H1 (cell line): ENCODE data around the gene SPAG16. TPM values are rescaled to one million over a fixed set of nuclear protein-coding genes. Genes with fewer than 3 reads are reported as not detected.

Source experiments
- CTCF ChIA-PET: fragments of 300-600 bp; sonication (Branson Sonifier 250); formaldehyde crosslinking; loops from one replicate; lab custom pipeline; 2021; ENCODE audit not compliant: partially characterized antibody; lab: Charles Lee
- POLR2A ChIA-PET: fragments of 300-600 bp; sonication (Branson Sonifier 250); formaldehyde crosslinking; loops from one replicate; lab custom pipeline; 2021; ENCODE audit warnings: inconsistent platforms; ENCODE audit not compliant: partially characterized antibody; lab: Charles Lee
- DNase-seq, 2 experiments: peaks; one replicate each; pipeline versions ENCODE4 v3.0.0 to v3.0.0-alpha.2; 2010 to 2022; ENCODE audit warnings: low spot score in 2 of 2, low read depth in 1 of 2, mixed read lengths in 1 of 2
- FAIRE-seq: peaks from 2 replicates; lab custom pipeline; 2011; peaks lifted over from hg19 to GRCh38; lab: Jason Lieb, UNC
- H2AFZ ChIP-seq: 2 replicates; pipeline ENCODE4 v1.8.1; 2012; ENCODE audit warnings: low read length, inconsistent platforms
- H2AK5ac ChIP-seq: 2 replicates; pipeline ENCODE4 v1.6.1; 2013; ENCODE audit warnings: low read depth, low read length
- H2BK120ac ChIP-seq: replicated peaks from 2 replicates; pipeline ENCODE3; 2013; ENCODE audit warnings: low read depth, low read length, inconsistent platforms
- H2BK12ac ChIP-seq: 2 replicates; pipeline ENCODE4 v1.6.1; 2013; ENCODE audit warnings: low read depth, low read length
- H2BK15ac ChIP-seq: 2 replicates; pipeline ENCODE4 v1.6.1; 2013; ENCODE audit warnings: low read length
- H2BK20ac ChIP-seq: 2 replicates; pipeline ENCODE4 v1.6.1; 2013; ENCODE audit warnings: low read length
- H2BK5ac ChIP-seq: 2 replicates; pipeline ENCODE4 v1.6.1; 2013; ENCODE audit warnings: low read depth, low read length
- H3K14ac ChIP-seq: 2 replicates; pipeline ENCODE4 v1.6.1; 2013; ENCODE audit warnings: inconsistent platforms; ENCODE audit not compliant: insufficient read length
- H3K18ac ChIP-seq: 2 replicates; pipeline ENCODE4 v1.6.1; 2013; ENCODE audit warnings: low read length; ENCODE audit errors: extremely low read depth
- H3K23ac ChIP-seq: 2 replicates; pipeline ENCODE4 v1.6.1; 2013; ENCODE audit warnings: inconsistent platforms; ENCODE audit not compliant: insufficient read length
- H3K23me2 ChIP-seq: 2 replicates; pipeline ENCODE4 v1.6.1; 2013; ENCODE audit warnings: low read depth, low read length
- H3K27ac ChIP-seq: 2 replicates; pipeline ENCODE4 v1.6.1; 2011; ENCODE audit warnings: low read depth, low read length, inconsistent platforms
- H3K27me3 ChIP-seq, 4 experiments: replicated peaks in 1 of 4; 1 replicate in 1 of 4; 2 replicates in 3 of 4; pipeline versions ENCODE4 v1.6.1 to v1.8.1; 2011 to 2013; ENCODE audit warnings: low read length in 3 of 4, mild to moderate bottlenecking in 3 of 4, inconsistent platforms in 2 of 4, mixed read lengths in 2 of 4, moderate library complexity in 1 of 4; ENCODE audit not compliant: control insufficient read depth in 3 of 4, insufficient read depth in 3 of 4; ENCODE audit errors: extremely low read depth in 1 of 4
- H3K36me3 ChIP-seq, 4 experiments: 2 replicates each; pipeline versions ENCODE4 v1.6.1 to v1.8.1; 2011 to 2013; ENCODE audit warnings: mild to moderate bottlenecking in 4 of 4, low read length in 3 of 4, moderate library complexity in 2 of 4, control low read depth in 1 of 4, inconsistent platforms in 1 of 4; ENCODE audit not compliant: insufficient read depth in 4 of 4, control insufficient read depth in 2 of 4
- H3K4ac ChIP-seq: replicated peaks from 2 replicates; pipeline ENCODE3; 2013; ENCODE audit warnings: low read length, low read depth, mixed read lengths, inconsistent platforms; ENCODE audit not compliant: insufficient read length
- H3K4me1 ChIP-seq, 4 experiments: replicated peaks in 1 of 4; 1 replicate in 1 of 4; 2 replicates in 3 of 4; pipeline versions ENCODE4 v1.6.1 to v1.8.1; 2011 to 2013; ENCODE audit warnings: low read length in 3 of 4, inconsistent platforms in 2 of 4, mixed read lengths in 1 of 4; ENCODE audit not compliant: insufficient read depth in 4 of 4, control insufficient read depth in 3 of 4
- H3K4me2 ChIP-seq, 2 experiments: 2 replicates each; pipeline versions ENCODE4 v1.6.1 to v1.8.1; 2011 to 2013; ENCODE audit warnings: low read depth in 2 of 2, low read length in 2 of 2, control low read depth in 1 of 2, inconsistent platforms in 1 of 2, mild to moderate bottlenecking in 1 of 2; ENCODE audit not compliant: insufficient read depth in 1 of 2
- H3K4me3 ChIP-seq, 4 experiments: fragments of 200-600, 300-600 bp in 1 of 4; sonication (generic), shearing (Covaris generic), sonication (Bioruptor Twin) in 1 of 4; 2 replicates each; pipeline versions ENCODE4 v1.5.1 to v1.8.1; 2011 to 2016; ENCODE audit warnings: low read length in 4 of 4, low read depth in 3 of 4, control low read depth in 2 of 4, inconsistent platforms in 2 of 4, mild to moderate bottlenecking in 2 of 4, mixed read lengths in 1 of 4, moderate library complexity in 1 of 4; ENCODE audit not compliant: insufficient read depth in 2 of 4; ENCODE audit errors: extremely low read depth in 1 of 4
- H3K56ac ChIP-seq: replicated peaks from 2 replicates; pipeline ENCODE3; 2013; ENCODE audit warnings: low read depth, mild to moderate bottlenecking, mixed read lengths, low read length, inconsistent platforms; ENCODE audit not compliant: insufficient read length
- H3K79me1 ChIP-seq: 2 replicates; pipeline ENCODE4 v1.6.1; 2013; ENCODE audit warnings: low read depth, low read length, control low read depth
- H3K79me2 ChIP-seq, 2 experiments: 2 replicates each; pipeline versions ENCODE4 v1.6.1 to v1.8.1; 2012 to 2013; ENCODE audit warnings: low read length in 2 of 2, mild to moderate bottlenecking in 2 of 2, inconsistent platforms in 1 of 2; ENCODE audit not compliant: insufficient read depth in 2 of 2, control insufficient read depth in 1 of 2
- H3K9ac ChIP-seq, 4 experiments: replicated peaks in 1 of 4; 1 replicate in 1 of 4; 2 replicates in 3 of 4; pipeline versions ENCODE4 v1.6.1 to v1.8.1; 2011 to 2013; ENCODE audit warnings: low read depth in 3 of 4, low read length in 3 of 4, control low read depth in 2 of 4, mild to moderate bottlenecking in 2 of 4, moderate library complexity in 2 of 4, inconsistent platforms in 1 of 4; ENCODE audit errors: extremely low read depth in 1 of 4
- H3K9me3 ChIP-seq, 2 experiments: 2 replicates each; pipeline versions ENCODE4 v1.6.1 to v1.8.1; 2012 to 2013; ENCODE audit warnings: mild to moderate bottlenecking in 2 of 2, moderate library complexity in 2 of 2, control low read depth in 1 of 2, inconsistent platforms in 1 of 2, low read depth in 1 of 2, low read length in 1 of 2, mixed read lengths in 1 of 2; ENCODE audit not compliant: insufficient read depth in 2 of 2
- H4K20me1 ChIP-seq, 2 experiments: replicated peaks in 1 of 2; 2 replicates each; pipeline versions ENCODE3 to v1.8.1; 2011 to 2013; ENCODE audit warnings: inconsistent platforms in 2 of 2, low read length in 2 of 2, mild to moderate bottlenecking in 1 of 2; ENCODE audit not compliant: insufficient read depth in 2 of 2, control insufficient read depth in 1 of 2
- H4K5ac ChIP-seq: 2 replicates; pipeline ENCODE4 v1.6.1; 2013; ENCODE audit warnings: low read length, low read depth, mixed read lengths, inconsistent platforms; ENCODE audit not compliant: insufficient read length
- H4K8ac ChIP-seq: 2 replicates; pipeline ENCODE4 v1.8.0; 2013; ENCODE audit warnings: mild to moderate bottlenecking, moderate library complexity, low read length, inconsistent platforms; ENCODE audit not compliant: insufficient read depth; ENCODE audit errors: extremely low read depth
- H4K91ac ChIP-seq: replicated peaks from 2 replicates; pipeline ENCODE3; 2013; ENCODE audit warnings: low read length, mixed read lengths, inconsistent platforms; ENCODE audit not compliant: insufficient read length
- BRCA1 ChIP-seq: IDR thresholded peaks from 2 replicates; pipeline ENCODE4 v1.6.1; 2012; ENCODE audit warnings: low read depth, low read length, improper control_type of control experiment
- CBX5 ChIP-seq: fragments of 300-800, 300-1000 bp; sonication (generic); IDR thresholded peaks from 2 replicates; pipeline ENCODE4 v1.7.1; 2016; ENCODE audit warnings: antibody characterized with exemption, low read length, low read depth
- CEBPB ChIP-seq: IDR thresholded peaks from 2 replicates; pipeline ENCODE4 v1.6.1; 2012; ENCODE audit warnings: low read depth, low read length
- CREB1 ChIP-seq: IDR thresholded peaks from 2 replicates; pipeline ENCODE4 v1.6.1; 2012; ENCODE audit warnings: inconsistent platforms
- E2F6 ChIP-seq: IDR thresholded peaks from 2 replicates; pipeline ENCODE4 v1.6.1; 2012; ENCODE audit warnings: inconsistent platforms
- HDAC2 ChIP-seq, 2 experiments: fragments of 300-600 bp in 1 of 2; sonication (generic) in 1 of 2; IDR thresholded peaks; 2 replicates each; pipeline ENCODE4 v1.6.1; 2011 to 2012; ENCODE audit warnings: low read depth in 2 of 2, low read length in 2 of 2, mild to moderate bottlenecking in 2 of 2, moderate library complexity in 2 of 2, borderline replicate concordance in 1 of 2, inconsistent platforms in 1 of 2
- NANOG ChIP-seq: IDR thresholded peaks from 2 replicates; pipeline ENCODE4 v1.6.1; 2011; ENCODE audit warnings: low read length, low read depth, mild to moderate bottlenecking, inconsistent platforms; ENCODE audit not compliant: insufficient read depth, poor library complexity, severe bottlenecking
- NRF1 ChIP-seq: IDR thresholded peaks from 2 replicates; pipeline ENCODE4 v1.6.1; 2011; ENCODE audit warnings: mild to moderate bottlenecking, low read depth, low read length, improper control_type of control experiment
- SUZ12 ChIP-seq: fragments of 200-600 bp; sonication (generic); IDR thresholded peaks from 2 replicates; pipeline ENCODE4 v1.6.1; 2012; ENCODE audit warnings: mild to moderate bottlenecking, inconsistent platforms, low read length, moderate library complexity, mixed read lengths
- TAF1 ChIP-seq: IDR thresholded peaks from 2 replicates; pipeline ENCODE4 v1.6.1; 2011; ENCODE audit warnings: mild to moderate bottlenecking, low read depth, low read length
- WGBS, 2 experiments: shearing (Covaris generic) in 1 of 2; methylation state at CpG; one replicate each; pipeline versions ENCODE4 v1.1.6 to v1.1.7; 2013 to 2015; ENCODE audit warnings: low lambda C conversion rate in 2 of 2, mixed read lengths in 2 of 2, inconsistent platforms in 1 of 2, low coverage in 1 of 2, missing lambda C conversion rate in 1 of 2; ENCODE audit not compliant: insufficient replicate concordance in 2 of 2, insufficient coverage in 1 of 2, insufficient read length in 1 of 2; ENCODE audit errors: extremely low coverage in 1 of 2, missing lambda C conversion rate in 1 of 2; 5-methylcytosine and 5-hydroxymethylcytosine counted together
- polyA plus RNA-seq, 7 experiments: library from polyadenylated mRNA; depleted of rRNA in 3 of 7; stranded (reverse) in 5 of 7; unstranded in 2 of 7; fragments of >200 nt in 5 of 7; fragments of 200-250 nt in 2 of 7; gene quantifications; 1 replicate in 5 of 7; 2 replicates in 1 of 7; 4 replicates in 1 of 7; pipeline versions ENCODE4 v1.2.1 to v1.2.3, GENCODE V29; 2011 to 2013; ENCODE audit warnings: missing spikeins in 2 of 7, mixed read lengths in 2 of 7
- total RNA-seq: library from RNA; stranded (reverse); fragmentation: NEBNext Ultra II Directional; extraction: Animal tissue kit (Norgen Biotek cat#: 25700); gene quantifications from 2 replicates; pipeline ENCODE4 v1.2.1, GENCODE V29; 2021
- TF ChIP-seq, protein P1 (sequence below): IDR thresholded peaks from 2 replicates; pipeline ENCODE4 v1.6.1; 2011; ENCODE audit warnings: low read depth, mild to moderate bottlenecking, low read length; ENCODE audit not compliant: insufficient read depth

SPAG16 gene
- total and polyA plus RNA-seq, 2 of the 8 experiments (the other 6 are each of a cell fraction or from before 2014, with no cell fraction given), result 6.0 to 14.9 TPM

DNA sequence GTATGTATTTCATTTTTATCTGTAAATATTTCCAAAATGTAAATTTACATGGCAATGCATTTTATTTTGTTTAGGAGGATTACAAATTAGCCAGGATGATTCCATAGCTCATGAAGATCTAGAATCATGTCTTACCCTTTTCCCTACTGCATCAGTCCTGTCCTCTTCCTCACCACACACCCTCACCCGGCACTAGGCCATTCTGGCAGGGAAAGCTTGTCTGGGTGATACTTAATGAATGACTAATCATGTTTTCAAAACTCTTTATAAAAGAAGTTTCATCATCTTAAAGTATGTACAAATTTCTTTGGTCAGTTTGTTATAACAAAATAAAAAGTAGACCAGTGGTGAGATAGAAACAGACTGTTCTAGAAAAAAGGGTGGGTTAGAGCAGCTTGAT is 843.3 kb downstream of the SPAG16 start:
- H2AFZ ChIP-seq, result no peak overlapping the region
- no peaks in the 10 kb centered on the region for H3K79me2 ChIP-seq
- peak overlapping the region in 1 of 4 experiments; percentile 41; a peak in 3 of 8 replicates for H3K4me3 ChIP-seq
- peak overlapping the region; percentile 89 for H3K56ac ChIP-seq
- H3K4me2 ChIP-seq, result peak overlapping the region; percentile 30 to 51
- no peak overlapping the region for H4K8ac ChIP-seq
- no peak for DNase-seq
- H3K4me1 ChIP-seq, result peaks cover 3 to 22% (median 12%) of the 10 kb centered on the region in 4 experiments; a peak in 6 of 7 replicates
- H2AK5ac ChIP-seq, result no peak overlapping the region; the same call in 1 of the 2 replicates
- peak overlapping the region; percentile 62; the same call in 1 of the 2 replicates for H3K27ac ChIP-seq
- H2BK5ac ChIP-seq, result peak overlapping the region; percentile 89; the same call in 1 of the 2 replicates
- WGBS, 2 experiments, result 23% methylated on average over 1 of the region's 1 CpG; no CpG with 5 or more reads in 1 of the 2 experiments
- no peak overlapping the region for H2BK20ac ChIP-seq
- H3K18ac ChIP-seq, result no peak overlapping the region
- H3K14ac ChIP-seq, result no peak overlapping the region
- H2BK120ac ChIP-seq, result peak overlapping the region; percentile 98
- CTCF ChIA-PET, result interaction anchor here (0.7 kb wide), 1 partner anchor 182 kb away, joined by 3 read pairs; no protein-coding TSS in a partner anchor
- no peaks in the 10 kb centered on the region for H4K20me1 ChIP-seq
- H3K9me3 ChIP-seq, result peaks cover 0 to 2% of the 10 kb centered on the region in 2 experiments; a peak in 1 of 4 replicates
- H3K23me2 ChIP-seq, result no peaks in the 10 kb centered on the region
- no peak overlapping the region; the same call in 1 of the 2 replicates for H2BK12ac ChIP-seq
- no peak overlapping the region for H3K23ac ChIP-seq
- no peaks in the 10 kb centered on the region for H3K27me3 ChIP-seq
- H4K5ac ChIP-seq, result peak overlapping the region; percentile 41
- no peaks in the 10 kb centered on the region for H3K79me1 ChIP-seq
- H4K91ac ChIP-seq, result peak overlapping the region; percentile 98
- no peak overlapping the region for H2BK15ac ChIP-seq
- H3K9ac ChIP-seq, result no peak overlapping the region
- FAIRE-seq, result no peak
- H3K4ac ChIP-seq, result no peak overlapping the region
- POLR2A ChIA-PET, result interaction anchor here (1.0 to 1.5 kb wide), 3 partner anchors 8 to 20 kb away, joined by 3 to 4 read pairs (median 4); no protein-coding TSS in a partner anchor
- no peaks in the 10 kb centered on the region for H3K36me3 ChIP-seq
- no peak for TF ChIP-seq HDAC2 (IDR thresholded peaks at IDR 0.05; ENCODE audit: borderline replicate concordance in 1 of 2, low read depth in 2 of 2, low read length in 2 of 2)
- no peak for TF ChIP-seq NANOG
- TF ChIP-seq SUZ12, result no peak
- no peak for TF ChIP-seq CBX5
- no peak for TF ChIP-seq TAF1
- no peak for TF ChIP-seq BRCA1
- no peak for TF ChIP-seq NRF1
- TF ChIP-seq, protein P1, sequence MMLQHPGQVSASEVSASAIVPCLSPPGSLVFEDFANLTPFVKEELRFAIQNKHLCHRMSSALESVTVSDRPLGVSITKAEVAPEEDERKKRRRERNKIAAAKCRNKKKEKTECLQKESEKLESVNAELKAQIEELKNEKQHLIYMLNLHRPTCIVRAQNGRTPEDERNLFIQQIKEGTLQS, result no peak
- no peak for TF ChIP-seq CREB1
- TF ChIP-seq E2F6, result no peak
- no peak for TF ChIP-seq CEBPB
